Cardiac muscle cell (in vitro differentiated cells and primary cell): ENCODE data around the gene PRUNE2. TPM values are rescaled to one million over a fixed set of nuclear protein-coding genes. Genes with fewer than 3 reads are reported as not detected.

ENCODE experiments used
- DNase-seq, 2 donors: peaks; one replicate each; pipeline versions ENCODE4 v3.0.0 to v3.0.0-alpha.2; 2010 to 2017; ENCODE audit warnings: low read depth in 1 of 2, low spot score in 1 of 2
- H3K27ac ChIP-seq: fragments of 200-600 bp; sonication (generic); 2 replicates; pipeline ENCODE4 v1.5.1; 2016
- H3K27me3 ChIP-seq: fragments of 200-600 bp; sonication (generic); 2 replicates; pipeline ENCODE4 v1.6.0; 2016; ENCODE audit warnings: control low read depth
- H3K36me3 ChIP-seq: fragments of 200-600 bp; sonication (generic); 2 replicates; pipeline ENCODE4 v1.5.1; 2016; ENCODE audit warnings: control low read depth
- H3K4me1 ChIP-seq: fragments of 200-600 bp; sonication (generic); 2 replicates; pipeline ENCODE4 v1.8.1; 2017; ENCODE audit warnings: low read depth, mild to moderate bottlenecking, mixed run types
- H3K4me3 ChIP-seq: fragments of 200-600 bp; sonication (generic); 2 replicates; pipeline ENCODE4 v1.5.1; 2016; ENCODE audit warnings: mild to moderate bottlenecking
- H3K9me3 ChIP-seq: fragments of 200-600 bp; sonication (generic); 2 replicates; pipeline ENCODE4 v1.5.1; 2017; ENCODE audit warnings: low read depth, mild to moderate bottlenecking, control low read depth
- CTCF ChIP-seq: IDR thresholded peaks from 2 replicates; pipeline ENCODE4 v1.5.1; 2012; ENCODE audit warnings: low read depth, mild to moderate bottlenecking, low read length
- polyA plus RNA-seq: library from polyadenylated mRNA; unstranded; fragments of >200 nt; fragmentation: Nextera tagmentation; extraction: Ambion mirVana; gene quantifications from 2 replicates; pipeline ENCODE4 v1.2.1, GENCODE V29; 2016
- total RNA-seq: library from RNA; depleted of rRNA; stranded (reverse); fragments of >200 nt; gene quantifications from 2 replicates; pipeline ENCODE4 v1.2.3, GENCODE V29; 2016

Gene PRUNE2
- total and polyA plus RNA-seq, 2 experiments from 2014 or later, result 5.5 to 14.4 TPM

GRCh38 chr9:76741524-76741923 is 164.4 kb downstream of the PRUNE2 start:
- no peak overlapping the region for H3K27ac ChIP-seq
- DNase-seq, result no peak
- peaks cover 5% of the 10 kb centered on the region for H3K4me1 ChIP-seq
- no peaks in the 10 kb centered on the region for H3K9me3 ChIP-seq
- no peaks in the 10 kb centered on the region for H3K36me3 ChIP-seq
- TF ChIP-seq CTCF, result no peak
- H3K27me3 ChIP-seq, result no peaks in the 10 kb centered on the region
- H3K4me3 ChIP-seq, result no peak overlapping the region

GRCh38 chr9:76738402-76738801 is 167.5 kb downstream of the PRUNE2 start:
- no peak for TF ChIP-seq CTCF
- no peaks in the 10 kb centered on the region for H3K36me3 ChIP-seq
- H3K4me3 ChIP-seq, result no peak overlapping the region
- no peaks in the 10 kb centered on the region for H3K9me3 ChIP-seq
- H3K27me3 ChIP-seq, result no peaks in the 10 kb centered on the region
- H3K27ac ChIP-seq, result no peak overlapping the region
- H3K4me1 ChIP-seq, result peaks cover 5% of the 10 kb centered on the region
- DNase-seq, result no peak

GRCh38 chr9:76737154-76737902 is 168.6 kb downstream of the PRUNE2 start:
- H3K4me1 ChIP-seq, result peaks cover 5% of the 10 kb centered on the region
- no peak for DNase-seq
- no peak for TF ChIP-seq CTCF
- H3K4me3 ChIP-seq, result no peak overlapping the region
- no peaks in the 10 kb centered on the region for H3K36me3 ChIP-seq
- no peaks in the 10 kb centered on the region for H3K9me3 ChIP-seq
- H3K27me3 ChIP-seq, result no peaks in the 10 kb centered on the region
- H3K27ac ChIP-seq, result no peak overlapping the region

DNA sequence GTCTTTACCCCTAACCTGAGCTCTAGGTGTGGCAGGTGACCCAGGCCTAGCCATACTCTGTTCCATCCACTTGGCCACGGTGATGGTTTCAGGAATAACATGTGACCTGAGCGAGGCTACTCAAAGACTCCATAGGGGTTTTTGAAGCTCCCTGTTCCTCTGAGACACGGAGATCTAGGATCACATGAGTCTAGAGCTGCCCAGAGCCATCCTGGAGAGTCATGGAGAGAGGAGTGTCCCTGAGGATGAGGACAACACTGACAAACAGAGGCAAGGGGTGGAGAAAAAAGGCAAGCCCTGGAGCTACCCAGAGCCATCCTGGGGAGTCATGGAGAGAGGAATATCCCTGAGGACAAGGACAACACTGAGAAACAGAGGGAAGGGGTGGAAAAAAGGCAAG is 171.2 kb downstream of the PRUNE2 start:
- no peak overlapping the region for H3K4me3 ChIP-seq
- H3K36me3 ChIP-seq, result no peaks in the 10 kb centered on the region
- H3K9me3 ChIP-seq, result no peaks in the 10 kb centered on the region
- H3K4me1 ChIP-seq, result peaks cover 5% of the 10 kb centered on the region
- H3K27me3 ChIP-seq, result no peaks in the 10 kb centered on the region
- TF ChIP-seq CTCF, result no peak
- no peak for DNase-seq
- no peak overlapping the region for H3K27ac ChIP-seq

DNA sequence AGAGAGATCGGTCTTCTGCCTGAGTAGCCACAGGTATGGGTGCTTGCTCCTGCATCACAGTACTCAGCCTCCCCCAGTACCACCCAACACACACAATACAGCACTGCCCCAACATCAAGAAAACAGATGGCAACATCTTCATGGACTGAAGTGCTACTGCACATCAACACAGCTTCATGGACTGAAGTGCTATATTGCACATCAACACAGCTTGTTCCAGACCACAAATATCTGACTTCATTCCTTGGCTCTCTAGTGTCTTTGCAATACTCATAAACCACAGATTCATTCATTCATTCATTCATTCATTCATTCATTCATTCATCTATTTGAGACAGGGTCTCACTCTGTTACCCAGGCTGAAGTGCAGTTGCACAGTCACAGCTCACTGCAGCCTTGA is 172.8 kb downstream of the PRUNE2 start:
- Histone ChIP-seq H3K36me3 (no peaks in the 10 kb centered on the region), H3K27ac (no peak overlapping the region), H3K4me1 (no peaks in the 10 kb centered on the region), H3K9me3 (no peaks in the 10 kb centered on the region), H3K4me3 (no peak overlapping the region), H3K27me3 (no peaks in the 10 kb centered on the region)
- DNase-seq, result no peak
- TF ChIP-seq CTCF, result no peak
